Stimulated activated CD4-positive, alpha-beta T cell treated with anti-CD3 and anti-CD28 coated beads, Interleukin-4, amount 100 ng/mL, for 1 hour (primary cell): ENCODE results near the gene CDC73.

Experiments used
- DNase-seq: peaks from one replicate; pipeline ENCODE4 v3.0.0-alpha.2; 2020

The CDC73 gene

DNA sequence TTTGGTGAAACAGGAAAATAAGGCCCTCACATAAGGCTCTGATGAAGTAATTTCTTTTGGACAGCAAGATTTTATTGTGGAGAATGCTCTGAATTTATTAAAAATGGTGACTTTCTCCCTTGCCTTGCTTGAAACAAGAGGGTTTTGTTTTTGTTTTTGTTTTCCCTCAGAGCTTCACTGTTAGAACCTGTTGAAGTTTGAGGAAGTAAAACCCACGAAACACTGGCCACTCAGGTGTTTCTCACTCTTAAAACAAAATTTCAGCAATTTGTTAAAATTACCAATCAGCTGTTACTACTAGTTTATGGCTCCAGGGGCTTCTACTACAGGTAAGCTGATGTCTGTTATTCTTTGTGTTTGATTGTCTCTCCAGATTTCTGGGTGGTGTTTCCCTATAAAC is 177.2 kb downstream of the CDC73 start:
- no peak for DNase-seq

DNA sequence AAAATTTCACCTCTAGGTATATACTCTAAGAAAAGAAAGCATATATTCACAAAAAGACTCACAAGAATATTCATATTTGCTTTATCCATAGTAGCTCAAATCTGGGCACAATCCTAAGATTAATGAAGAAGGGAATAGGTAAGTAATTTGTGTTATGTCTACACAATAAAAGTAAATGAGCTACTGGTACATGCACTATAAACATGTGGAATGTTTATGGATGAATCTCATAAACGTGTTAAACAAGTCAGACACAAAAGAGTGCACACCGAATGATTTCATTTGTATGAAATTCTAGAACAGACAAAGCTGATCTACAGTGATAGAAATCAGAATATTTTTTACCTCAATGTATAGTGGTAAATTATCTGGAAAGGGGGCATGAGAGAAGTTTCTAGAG is 179.9 kb downstream of the CDC73 start:
- DNase-seq = no peak

DNA sequence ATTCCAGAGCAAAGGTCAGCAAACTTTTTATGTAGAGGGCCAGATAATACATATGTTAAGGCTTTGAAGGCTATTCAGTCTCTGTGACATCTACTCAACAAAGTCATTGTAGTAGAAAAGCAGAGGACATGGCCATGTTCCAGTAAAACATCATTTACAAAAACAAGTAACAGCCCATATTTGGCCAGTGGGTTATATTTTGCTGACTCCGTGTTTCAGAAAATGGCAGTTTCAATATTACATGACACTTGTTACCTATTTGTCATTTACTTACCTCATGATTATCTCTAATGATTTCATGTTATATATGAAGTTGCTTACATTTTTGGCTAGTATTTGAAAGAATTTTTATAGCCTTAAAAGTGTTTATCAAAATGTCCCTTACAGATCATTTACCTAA is 182.0 kb downstream of the CDC73 start:
- no peak for DNase-seq
